WTC11 (cell line): ENCODE data around the gene HACE1. TPM values are rescaled to one million over a fixed set of nuclear protein-coding genes. Genes with fewer than 3 reads are reported as not detected.

Experiments
- ATAC-seq: fragments of 200-7000 bp; cut with Tn5 transposase; 2 replicates; pipeline ENCODE4 v1.10.0; 2021; ENCODE audit warnings: mild to moderate bottlenecking, moderate library complexity
- CTCF ChIA-PET: fragments of 300-600 bp; sonication (Branson Sonifier 250); formaldehyde crosslinking; loops from one replicate; lab custom pipeline; 2021; ENCODE audit warnings: antibody characterized with exemption; lab: Charles Lee
- POLR2A ChIA-PET: fragments of 350-600 bp; sonication (Branson Sonifier 250); formaldehyde crosslinking; loops from one replicate; lab custom pipeline; 2021; ENCODE audit warnings: antibody characterized with exemption; lab: Charles Lee
- DNase-seq: peaks from one replicate; pipeline ENCODE4 v3.0.0; 2021; ENCODE audit warnings: low spot score
- H3K27ac Mint-ChIP-seq: 2 replicates; pipeline ENCODE4 v1.8.0; 2021; ENCODE audit warnings: mixed read lengths
- H3K27me3 Mint-ChIP-seq: 2 replicates; pipeline ENCODE4 v1.8.0; 2021; ENCODE audit warnings: low read depth, mild to moderate bottlenecking, moderate library complexity, mixed read lengths
- H3K36me3 Mint-ChIP-seq: 2 replicates; pipeline ENCODE4 v1.8.0; 2021; ENCODE audit warnings: mixed read lengths
- H3K4me1 Mint-ChIP-seq: 2 replicates; pipeline ENCODE4 v1.8.0; 2022; ENCODE audit warnings: mixed read lengths
- H3K4me3 Mint-ChIP-seq: 2 replicates; pipeline ENCODE4 v1.8.0; 2021; ENCODE audit warnings: mild to moderate bottlenecking, moderate library complexity, mixed read lengths
- H3K9me3 Mint-ChIP-seq: 2 replicates; pipeline ENCODE4 v1.8.0; 2021; ENCODE audit warnings: mixed read lengths
- FOXJ3 ChIP-seq: sonication (generic); formaldehyde crosslinking; IDR thresholded peaks from 2 replicates; pipeline ENCODE4 v1.9.0; 2021; ENCODE audit warnings: missing genetic modification reagents, mild to moderate bottlenecking, borderline replicate concordance
- NFATC4 ChIP-seq: fragments of 250-450 bp; sonication (Bioruptor Pico); IDR thresholded peaks from 2 replicates; pipeline ENCODE4 v1.9.0; 2021; ENCODE audit warnings: mild to moderate bottlenecking
- NFE2L1 ChIP-seq: sonication (generic); formaldehyde crosslinking; IDR thresholded peaks from 2 replicates; pipeline ENCODE4 v1.8.1; 2023; ENCODE audit warnings: missing genetic modification reagents
- SP1 ChIP-seq: sonication (generic); formaldehyde crosslinking; conservative IDR thresholded peaks from 2 replicates; pipeline ENCODE4 v1.8.1; 2022; ENCODE audit warnings: missing genetic modification reagents
- ZNF121 ChIP-seq: sonication (generic); formaldehyde crosslinking; IDR thresholded peaks from 2 replicates; pipeline ENCODE4 v1.8.0; 2023; ENCODE audit warnings: missing genetic modification reagents
- ZNF232 ChIP-seq: sonication (generic); formaldehyde crosslinking; IDR thresholded peaks from 2 replicates; pipeline ENCODE4 v1.8.0; 2022; ENCODE audit warnings: mild to moderate bottlenecking, missing genetic modification reagents
- total RNA-seq: library from RNA; stranded (reverse); gene quantifications from 3 replicates; pipeline ENCODE4 v1.2.3, GENCODE V29; 2021
- TF ChIP-seq, protein P1 (sequence below): sonication (generic); formaldehyde crosslinking; IDR thresholded peaks from 2 replicates; pipeline ENCODE4 v1.8.0; 2023; ENCODE audit warnings: missing genetic modification reagents, mild to moderate bottlenecking, borderline replicate concordance
- TF ChIP-seq, protein P2 (sequence below): sonication (generic); formaldehyde crosslinking; IDR thresholded peaks from 2 replicates; pipeline ENCODE4 v1.8.1; 2023; ENCODE audit warnings: mild to moderate bottlenecking, moderate library complexity, missing genetic modification reagents
- TF ChIP-seq, protein P3 (sequence below): fragments of 250-450 bp; sonication (Bioruptor Pico); IDR thresholded peaks from 2 replicates; pipeline ENCODE4 v1.9.0; 2021; ENCODE audit warnings: mild to moderate bottlenecking
- TF ChIP-seq, protein P4 (sequence below): sonication (generic); formaldehyde crosslinking; IDR thresholded peaks from 2 replicates; pipeline ENCODE4 v1.8.0; 2022; ENCODE audit warnings: missing genetic modification reagents

Gene HACE1
- total RNA-seq, 1 experiment from 2014 or later, result 18.1 TPM

DNA sequence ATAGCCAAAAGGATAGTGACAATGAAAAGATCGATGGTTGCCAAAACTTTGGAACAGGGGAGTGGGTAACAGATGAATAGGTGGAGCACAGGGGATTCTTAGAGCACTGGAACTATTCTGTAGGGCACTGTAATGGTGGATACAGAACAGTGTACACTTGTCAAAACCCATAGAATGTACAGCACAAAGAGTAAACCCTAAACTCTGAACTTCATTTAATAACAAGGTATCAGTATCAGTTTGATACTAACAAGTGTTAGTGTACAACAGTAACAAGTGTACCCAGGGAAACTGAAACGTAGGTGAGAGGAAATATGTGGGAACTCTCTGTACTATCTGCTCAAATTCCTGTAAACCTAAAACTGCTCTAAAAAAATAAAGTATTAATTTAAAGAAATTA, 179.2 kb downstream of the HACE1 start (continued):
- TF ChIP-seq, protein P1, sequence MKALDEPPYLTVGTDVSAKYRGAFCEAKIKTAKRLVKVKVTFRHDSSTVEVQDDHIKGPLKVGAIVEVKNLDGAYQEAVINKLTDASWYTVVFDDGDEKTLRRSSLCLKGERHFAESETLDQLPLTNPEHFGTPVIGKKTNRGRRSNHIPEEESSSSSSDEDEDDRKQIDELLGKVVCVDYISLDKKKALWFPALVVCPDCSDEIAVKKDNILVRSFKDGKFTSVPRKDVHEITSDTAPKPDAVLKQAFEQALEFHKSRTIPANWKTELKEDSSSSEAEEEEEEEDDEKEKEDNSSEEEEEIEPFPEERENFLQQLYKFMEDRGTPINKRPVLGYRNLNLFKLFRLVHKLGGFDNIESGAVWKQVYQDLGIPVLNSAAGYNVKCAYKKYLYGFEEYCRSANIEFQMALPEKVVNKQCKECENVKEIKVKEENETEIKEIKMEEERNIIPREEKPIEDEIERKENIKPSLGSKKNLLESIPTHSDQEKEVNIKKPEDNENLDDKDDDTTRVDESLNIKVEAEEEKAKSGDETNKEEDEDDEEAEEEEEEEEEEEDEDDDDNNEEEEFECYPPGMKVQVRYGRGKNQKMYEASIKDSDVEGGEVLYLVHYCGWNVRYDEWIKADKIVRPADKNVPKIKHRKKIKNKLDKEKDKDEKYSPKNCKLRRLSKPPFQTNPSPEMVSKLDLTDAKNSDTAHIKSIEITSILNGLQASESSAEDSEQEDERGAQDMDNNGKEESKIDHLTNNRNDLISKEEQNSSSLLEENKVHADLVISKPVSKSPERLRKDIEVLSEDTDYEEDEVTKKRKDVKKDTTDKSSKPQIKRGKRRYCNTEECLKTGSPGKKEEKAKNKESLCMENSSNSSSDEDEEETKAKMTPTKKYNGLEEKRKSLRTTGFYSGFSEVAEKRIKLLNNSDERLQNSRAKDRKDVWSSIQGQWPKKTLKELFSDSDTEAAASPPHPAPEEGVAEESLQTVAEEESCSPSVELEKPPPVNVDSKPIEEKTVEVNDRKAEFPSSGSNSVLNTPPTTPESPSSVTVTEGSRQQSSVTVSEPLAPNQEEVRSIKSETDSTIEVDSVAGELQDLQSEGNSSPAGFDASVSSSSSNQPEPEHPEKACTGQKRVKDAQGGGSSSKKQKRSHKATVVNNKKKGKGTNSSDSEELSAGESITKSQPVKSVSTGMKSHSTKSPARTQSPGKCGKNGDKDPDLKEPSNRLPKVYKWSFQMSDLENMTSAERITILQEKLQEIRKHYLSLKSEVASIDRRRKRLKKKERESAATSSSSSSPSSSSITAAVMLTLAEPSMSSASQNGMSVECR, result no peak
- TF ChIP-seq FOXJ3 (CRISPR knock-in tag), result no peak
- no peak for TF ChIP-seq ZNF121 (CRISPR knock-in tag)

DNA sequence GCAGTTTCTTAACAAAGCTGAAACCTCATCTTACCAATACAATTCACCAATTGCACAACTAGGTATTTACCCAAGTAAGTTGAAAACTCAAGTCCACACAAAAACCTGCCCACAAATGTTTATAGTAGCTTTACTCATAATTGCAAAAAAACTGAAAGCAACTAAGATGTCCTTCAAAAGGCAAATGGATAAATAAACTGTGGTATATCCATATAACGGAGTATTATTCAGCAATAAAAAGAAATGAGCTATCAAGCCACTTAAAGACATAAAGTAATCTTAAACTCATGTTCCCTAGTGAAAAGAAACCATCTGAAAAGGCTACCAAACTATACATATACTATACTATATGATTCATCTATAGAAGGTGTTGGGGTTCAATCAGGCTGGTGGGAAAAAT, 179.7 kb downstream of the HACE1 start:
- Mint-ChIP-seq H3K4me1 (peaks cover 5% of the 10 kb centered on the region), H3K36me3 (peaks cover 23% of the 10 kb centered on the region), H3K4me3 (no peak overlapping the region), H3K27ac (no peak overlapping the region), H3K27me3 (no peaks in the 10 kb centered on the region), H3K9me3 (peaks cover 31% of the 10 kb centered on the region)
- ChIA-PET POLR2A (no interaction called here), CTCF (no interaction called here)
- ATAC-seq, result no peak
- no peak for DNase-seq
- no peak for TF ChIP-seq SP1 (CRISPR knock-in tag)
- no peak for TF ChIP-seq ZNF232 (CRISPR knock-in tag)
- TF ChIP-seq, protein P2, sequence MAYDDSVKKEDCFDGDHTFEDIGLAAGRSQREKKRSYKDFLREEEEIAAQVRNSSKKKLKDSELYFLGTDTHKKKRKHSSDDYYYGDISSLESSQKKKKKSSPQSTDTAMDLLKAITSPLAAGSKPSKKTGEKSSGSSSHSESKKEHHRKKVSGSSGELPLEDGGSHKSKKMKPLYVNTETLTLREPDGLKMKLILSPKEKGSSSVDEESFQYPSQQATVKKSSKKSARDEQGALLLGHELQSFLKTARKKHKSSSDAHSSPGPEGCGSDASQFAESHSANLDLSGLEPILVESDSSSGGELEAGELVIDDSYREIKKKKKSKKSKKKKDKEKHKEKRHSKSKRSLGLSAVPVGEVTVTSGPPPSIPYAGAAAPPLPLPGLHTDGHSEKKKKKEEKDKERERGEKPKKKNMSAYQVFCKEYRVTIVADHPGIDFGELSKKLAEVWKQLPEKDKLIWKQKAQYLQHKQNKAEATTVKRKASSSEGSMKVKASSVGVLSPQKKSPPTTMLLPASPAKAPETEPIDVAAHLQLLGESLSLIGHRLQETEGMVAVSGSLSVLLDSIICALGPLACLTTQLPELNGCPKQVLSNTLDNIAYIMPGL (CRISPR knock-in tag), result no peak
- TF ChIP-seq, protein P3, sequence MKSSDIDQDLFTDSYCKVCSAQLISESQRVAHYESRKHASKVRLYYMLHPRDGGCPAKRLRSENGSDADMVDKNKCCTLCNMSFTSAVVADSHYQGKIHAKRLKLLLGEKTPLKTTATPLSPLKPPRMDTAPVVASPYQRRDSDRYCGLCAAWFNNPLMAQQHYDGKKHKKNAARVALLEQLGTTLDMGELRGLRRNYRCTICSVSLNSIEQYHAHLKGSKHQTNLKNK (CRISPR knock-in tag), result no peak
- no peak for TF ChIP-seq NFATC4 (CRISPR knock-in tag)
- TF ChIP-seq, protein P4, sequence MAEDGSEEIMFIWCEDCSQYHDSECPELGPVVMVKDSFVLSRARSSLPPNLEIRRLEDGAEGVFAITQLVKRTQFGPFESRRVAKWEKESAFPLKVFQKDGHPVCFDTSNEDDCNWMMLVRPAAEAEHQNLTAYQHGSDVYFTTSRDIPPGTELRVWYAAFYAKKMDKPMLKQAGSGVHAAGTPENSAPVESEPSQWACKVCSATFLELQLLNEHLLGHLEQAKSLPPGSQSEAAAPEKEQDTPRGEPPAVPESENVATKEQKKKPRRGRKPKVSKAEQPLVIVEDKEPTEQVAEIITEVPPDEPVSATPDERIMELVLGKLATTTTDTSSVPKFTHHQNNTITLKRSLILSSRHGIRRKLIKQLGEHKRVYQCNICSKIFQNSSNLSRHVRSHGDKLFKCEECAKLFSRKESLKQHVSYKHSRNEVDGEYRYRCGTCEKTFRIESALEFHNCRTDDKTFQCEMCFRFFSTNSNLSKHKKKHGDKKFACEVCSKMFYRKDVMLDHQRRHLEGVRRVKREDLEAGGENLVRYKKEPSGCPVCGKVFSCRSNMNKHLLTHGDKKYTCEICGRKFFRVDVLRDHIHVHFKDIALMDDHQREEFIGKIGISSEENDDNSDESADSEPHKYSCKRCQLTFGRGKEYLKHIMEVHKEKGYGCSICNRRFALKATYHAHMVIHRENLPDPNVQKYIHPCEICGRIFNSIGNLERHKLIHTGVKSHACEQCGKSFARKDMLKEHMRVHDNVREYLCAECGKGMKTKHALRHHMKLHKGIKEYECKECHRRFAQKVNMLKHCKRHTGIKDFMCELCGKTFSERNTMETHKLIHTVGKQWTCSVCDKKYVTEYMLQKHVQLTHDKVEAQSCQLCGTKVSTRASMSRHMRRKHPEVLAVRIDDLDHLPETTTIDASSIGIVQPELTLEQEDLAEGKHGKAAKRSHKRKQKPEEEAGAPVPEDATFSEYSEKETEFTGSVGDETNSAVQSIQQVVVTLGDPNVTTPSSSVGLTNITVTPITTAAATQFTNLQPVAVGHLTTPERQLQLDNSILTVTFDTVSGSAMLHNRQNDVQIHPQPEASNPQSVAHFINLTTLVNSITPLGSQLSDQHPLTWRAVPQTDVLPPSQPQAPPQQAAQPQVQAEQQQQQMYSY (CRISPR knock-in tag), result no peak
- TF ChIP-seq NFE2L1, result no peak

Other genes with a start within 250 kb of the HACE1 start
- gene LIN28B, start 97.2 kb upstream of the HACE1 start, total RNA-seq, result 73.4 to 82.0 TPM (median 81.9 TPM) in 3 replicates